Mucosa of descending colon (tissue), 3 donors: ENCODE data around the gene TLR5. TPM values are rescaled to one million over a fixed set of nuclear protein-coding genes. Genes with fewer than 3 reads are reported as not detected.

Source experiments
- ATAC-seq: fragments of 200-7000 bp; cut with Tn5 transposase; one replicate; pipeline ENCODE4 v1.9.1; 2020; ENCODE audit warnings: mild to moderate bottlenecking, moderate library complexity
- DNase-seq, 3 donors: peaks; one replicate each; pipeline ENCODE4 v3.0.0-alpha.2; 2020
- H3K36me3 ChIP-seq: fragments of 200-600 bp; one replicate; pipeline ENCODE4 v1.8.0; 2021; ENCODE audit warnings: low read depth, mild to moderate bottlenecking
- H3K4me1 ChIP-seq: fragments of 200-600 bp; one replicate; pipeline ENCODE4 v1.8.0; 2021; ENCODE audit warnings: low read depth, mild to moderate bottlenecking
- H3K4me3 ChIP-seq: fragments of 200-600 bp; one replicate; pipeline ENCODE4 v1.8.0; 2021; ENCODE audit warnings: mild to moderate bottlenecking
- H3K9me3 ChIP-seq: fragments of 200-600 bp; one replicate; pipeline ENCODE4 v1.8.0; 2021; ENCODE audit warnings: mild to moderate bottlenecking
- CTCF ChIP-seq: fragments of 200-600 bp; IDR thresholded peaks from one replicate; pipeline ENCODE4 v1.8.0; 2022; ENCODE audit warnings: antibody characterized with exemption, mild to moderate bottlenecking
- intact Hi-C, 2 donors: fragments of 100-400 bp; cut with DNase I in 1 of 2; cut with micrococcal nuclease in 1 of 2; formaldehyde crosslinking; loops; one replicate each; pipeline versions ENCODE4 v1.11.0 to v1.11.1; 2022; cut with DNase I, micrococcal nuclease
- total RNA-seq, 3 donors: library from RNA; stranded (reverse); fragmentation: NEBNext Ultra II Directional in 2 of 3; extraction: Animal tissue kit (Norgen Biotek cat#: 25700) in 2 of 3; gene quantifications; one replicate each; pipeline versions ENCODE4 v1.2.1 to v1.2.4, GENCODE V29; 2021 to 2023
- donor health status: DM: no; HTN: no; CAD: no; lungs with moderate emphysema.
- donor health status: DM: no; HTN: no; CAD: no.
- donor health status: DM: no; HTN: yes; CAD: no.

TLR5 gene
- total RNA-seq, 3 donors from 2014 or later, result 2.2 to 6.9 (median 3.9) TPM

DNA sequence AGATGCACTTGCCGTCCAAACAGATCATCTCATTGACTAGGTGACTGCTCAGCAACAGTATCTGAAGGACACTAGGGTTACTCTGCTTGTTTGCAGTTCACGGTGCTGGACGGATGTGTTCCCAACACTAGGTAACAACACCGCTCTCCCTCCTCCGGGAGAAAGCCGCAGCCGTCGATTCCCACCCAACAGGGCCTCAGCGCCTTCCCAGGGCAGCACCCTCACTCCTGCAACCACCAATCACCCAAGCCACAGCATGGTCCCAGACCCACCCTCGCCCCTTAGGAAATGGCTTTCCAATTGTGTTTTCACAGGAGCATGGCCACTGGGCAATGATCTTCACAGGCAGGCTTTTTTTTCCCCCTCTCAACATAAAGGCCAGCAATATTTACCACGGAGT lies 779 bp downstream of the TLR5 start:
- intact Hi-C loops, result no loop called here
- peak in 1 of 3 donors; percentile 36 for DNase-seq
- ATAC-seq, result no peak
- Histone ChIP-seq H3K4me1 (peaks cover 19% of the 10 kb centered on the region), H3K9me3 (no peaks in the 10 kb centered on the region), H3K4me3 (no peak overlapping the region), H3K36me3 (no peaks in the 10 kb centered on the region)
- no peak for TF ChIP-seq CTCF

DNA sequence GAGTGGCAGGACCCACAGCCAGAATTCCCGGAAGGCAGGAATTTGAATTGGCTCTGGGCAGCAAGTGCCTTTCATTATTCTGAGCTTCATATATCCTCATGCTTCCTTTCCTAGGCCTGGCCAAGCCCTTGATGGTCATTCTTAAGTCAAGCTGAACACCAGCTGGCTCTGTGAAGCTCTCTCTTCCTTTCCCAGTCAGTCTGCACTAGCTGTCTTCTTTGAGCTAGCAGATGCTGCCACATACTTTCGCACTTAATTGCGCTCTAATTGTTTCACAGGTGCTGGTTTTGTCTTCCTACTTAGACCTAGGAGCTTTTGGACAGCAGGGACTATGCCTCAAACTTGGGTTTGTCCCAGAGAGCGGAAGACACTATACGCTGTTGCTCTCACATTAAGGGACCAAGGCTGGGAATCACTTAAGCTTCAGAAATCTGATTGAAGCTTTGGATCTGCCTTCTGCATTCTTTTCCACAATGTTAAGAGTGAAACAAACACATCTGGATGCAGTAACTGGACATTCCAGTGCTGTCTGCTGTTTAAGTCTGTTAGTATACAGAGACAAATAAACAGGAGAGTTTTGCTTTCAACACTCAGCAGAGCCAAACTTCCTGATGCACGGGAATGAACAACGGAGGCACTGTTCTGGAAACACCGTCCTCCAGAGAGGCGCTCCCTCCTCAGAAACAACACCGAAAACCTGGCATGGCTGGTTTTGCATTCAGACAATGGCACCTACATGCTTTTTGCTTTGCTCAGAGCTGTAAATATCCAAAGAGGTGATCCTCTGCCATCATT lies 2.2 kb downstream of the TLR5 start:
- peak; percentile 25 for ATAC-seq
- no peaks in the 10 kb centered on the region for H3K9me3 ChIP-seq
- TF ChIP-seq CTCF, result no peak
- no peak overlapping the region for H3K4me3 ChIP-seq
- peaks cover 19% of the 10 kb centered on the region for H3K4me1 ChIP-seq
- H3K36me3 ChIP-seq, result no peaks in the 10 kb centered on the region
- intact Hi-C loops, result no loop called here
- peak in 1 of 3 donors; percentile 39 for DNase-seq

DNA sequence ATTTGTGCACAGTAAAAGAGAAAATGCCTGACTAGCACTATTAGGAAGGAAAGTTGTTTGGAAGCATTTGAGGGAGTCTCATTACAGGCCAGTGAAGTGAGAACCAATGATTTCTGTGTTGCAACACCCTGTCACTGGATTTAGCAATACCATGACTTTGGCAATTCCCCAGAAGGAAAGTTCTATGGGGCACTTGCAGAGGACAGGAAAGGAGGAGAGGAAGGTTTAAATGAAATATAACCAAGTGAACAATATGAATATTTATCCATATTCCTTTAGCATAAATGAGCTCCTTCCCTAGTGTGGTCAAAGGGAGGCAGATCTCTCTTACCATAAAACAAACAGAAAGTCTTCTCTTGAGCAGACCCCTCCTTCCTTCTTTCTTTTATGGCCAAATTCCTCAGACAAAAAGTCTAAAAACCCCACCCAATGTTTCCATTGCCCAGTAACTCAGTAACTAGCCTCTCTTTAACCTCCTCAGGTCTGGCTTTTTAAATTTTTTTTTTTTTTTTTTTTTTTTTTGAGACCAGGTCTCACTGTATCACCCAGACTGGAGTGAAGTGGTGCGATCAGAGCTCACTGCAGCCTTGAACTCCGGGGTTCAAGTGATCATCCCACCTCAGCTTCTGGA lies 5.5 kb downstream of the TLR5 start:
- TF ChIP-seq CTCF, result no peak
- H3K9me3 ChIP-seq, result no peaks in the 10 kb centered on the region
- intact Hi-C loops, result loop anchor here (10.0 kb wide), 1 partner anchor 547 kb away; no protein-coding TSS in a partner anchor

GRCh38 chr1:223136086-223136485 lies 7.0 kb downstream of the TLR5 start:
- H3K4me3 ChIP-seq, result no peak overlapping the region
- peaks cover 21% of the 10 kb centered on the region for H3K4me1 ChIP-seq
- H3K36me3 ChIP-seq, result no peaks in the 10 kb centered on the region
- intact Hi-C loops, result loop anchor here (10.0 kb wide), 1 partner anchor 549 kb away; no protein-coding TSS in a partner anchor
- ATAC-seq (no peak), DNase-seq (no peak)
- TF ChIP-seq CTCF, result no peak
- H3K9me3 ChIP-seq, result no peaks in the 10 kb centered on the region

More for the DNA sequence above, 5.5 kb downstream of the TLR5 start:
- Histone ChIP-seq H3K4me3 (no peak overlapping the region), H3K4me1 (peaks cover 24% of the 10 kb centered on the region), H3K36me3 (no peaks in the 10 kb centered on the region)
- peak; percentile 50 for ATAC-seq
- peak in 1 of 3 donors; percentile 47 for DNase-seq

- DNase-seq (peak in 2 of 3 donors; percentile 40 to 60), ATAC-seq (peak; percentile 8)
- intact Hi-C loops, result loop anchor here (10.0 kb wide), 1 partner anchor 549 kb away; no protein-coding TSS in a partner anchor
- TF ChIP-seq CTCF, result no peak
- no peaks in the 10 kb centered on the region for H3K36me3 ChIP-seq
- H3K9me3 ChIP-seq, result no peaks in the 10 kb centered on the region
- no peak overlapping the region for H3K4me3 ChIP-seq
- peaks cover 15% of the 10 kb centered on the region for H3K4me1 ChIP-seq
These were observed 7.7 kb downstream of the TLR5 start for GRCh38 chr1:223135176-223135942.
